GM19324 (cell line): ENCODE results near the gene NUDT6.

Experiments used
- ATAC-seq: cut with Tn5 transposase; IDR thresholded peaks from one replicate; pipeline ENCODE4 v1.9.1; 2021; ENCODE audit warnings: mild to moderate bottlenecking, moderate library complexity; ENCODE audit not compliant: unreplicated experiment, low FRiP score

NUDT6 gene

DNA sequence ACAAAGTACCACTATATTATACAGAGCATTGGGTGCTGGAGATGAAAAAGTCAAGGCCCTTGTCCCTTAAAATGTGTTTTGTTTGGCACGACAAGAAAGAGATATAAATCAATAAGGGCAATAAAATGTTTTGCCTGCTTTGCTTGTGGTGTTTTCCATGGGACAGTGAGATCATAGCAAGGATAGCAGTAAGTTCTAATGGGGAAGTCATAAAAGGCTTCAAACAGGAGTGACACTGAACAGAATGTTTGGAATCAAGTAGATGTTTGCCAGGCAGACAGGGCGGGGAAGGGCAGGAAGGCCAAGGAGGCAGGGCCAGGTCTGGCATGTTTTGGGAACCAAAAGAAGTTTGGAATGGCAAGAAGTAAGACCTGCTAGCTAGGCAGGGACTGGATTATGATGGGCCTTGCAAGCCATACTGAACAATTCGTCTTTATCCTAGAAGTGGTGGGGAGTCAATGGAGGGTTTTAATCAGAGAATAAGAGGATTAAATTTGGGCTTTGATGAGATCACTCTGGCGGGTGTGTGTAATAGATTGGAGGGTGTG is 79.3 kb downstream of the NUDT6 start:
- no peak for ATAC-seq
